Endothelial cell of umbilical vein (primary cell): ENCODE data around the gene DUOX2. TPM values are rescaled to one million over a fixed set of nuclear protein-coding genes. Genes with fewer than 3 reads are reported as not detected.

ENCODE experiments used
- BruUV-seq: library from RNA; stranded (reverse); fragments of 400-500 nt; replicated peaks from 2 replicates; lab custom pipeline; 2021; lab: Mats Ljungman, UMichigan
- CTCF ChIA-PET: fragments of 300-600, 350-600 bp; sonication (Branson Sonifier 250); formaldehyde crosslinking; loops from one replicate; lab custom pipeline; 2021; ENCODE audit warnings: antibody characterized with exemption, inconsistent platforms; lab: Charles Lee
- POLR2A ChIA-PET: fragments of 300-600, 350-600 bp; sonication (Branson Sonifier 250); formaldehyde crosslinking; loops from one replicate; lab custom pipeline; 2021; ENCODE audit warnings: antibody characterized with exemption, inconsistent platforms; lab: Charles Lee
- DNase-seq: peaks from one replicate; pipeline ENCODE4 v3.0.0-alpha.2; 2011; ENCODE audit warnings: low read depth, low spot score
- FAIRE-seq: peaks from 2 replicates; lab custom pipeline; 2011; peaks lifted over from hg19 to GRCh38; lab: Jason Lieb, UNC
- H2AFZ ChIP-seq: 2 replicates; pipeline ENCODE4 v1.6.0; 2012; ENCODE audit warnings: low read depth, low read length, control low read depth, inconsistent platforms
- H3K27ac ChIP-seq: 2 replicates; pipeline ENCODE4 v1.5.1; 2011; ENCODE audit warnings: low read depth, mild to moderate bottlenecking, control low read depth, low read length, moderate library complexity; ENCODE audit not compliant: insufficient read depth
- H3K27me3 ChIP-seq, 2 experiments: 2 replicates each; pipeline versions ENCODE4 v1.6.0 to v1.6.1; 2011; ENCODE audit warnings: low read length in 2 of 2, mixed read lengths in 1 of 2; ENCODE audit not compliant: control insufficient read depth in 2 of 2, insufficient read depth in 2 of 2
- H3K36me3 ChIP-seq, 2 experiments: 2 replicates in 1 of 2; 3 replicates in 1 of 2; pipeline ENCODE4 v1.5.1; 2011; ENCODE audit warnings: low read length in 2 of 2, mild to moderate bottlenecking in 1 of 2, moderate library complexity in 1 of 2; ENCODE audit not compliant: control insufficient read depth in 2 of 2, insufficient read depth in 2 of 2; ENCODE audit errors: extremely low read depth in 1 of 2
- H3K4me1 ChIP-seq: 3 replicates; pipeline ENCODE4 v1.5.1; 2011; ENCODE audit warnings: mild to moderate bottlenecking, low read length; ENCODE audit not compliant: control insufficient read depth, insufficient read depth; ENCODE audit errors: extremely low read depth
- H3K4me2 ChIP-seq: 2 replicates; pipeline ENCODE4 v1.6.1; 2011; ENCODE audit warnings: low read length, control low read depth, mixed read lengths; ENCODE audit not compliant: insufficient read depth
- H3K4me3 ChIP-seq, 3 experiments: fragments of 200-600 bp in 1 of 3; sonication (generic), shearing (Covaris generic) in 1 of 3; replicated peaks in 1 of 3; 2 replicates each; pipeline ENCODE4 v1.5.1; 2011 to 2016; ENCODE audit warnings: control low read depth in 3 of 3, low read length in 3 of 3, mild to moderate bottlenecking in 2 of 3, inconsistent platforms in 1 of 3, low read depth in 1 of 3, moderate library complexity in 1 of 3; ENCODE audit not compliant: insufficient read depth in 1 of 3
- H3K79me2 ChIP-seq: 2 replicates; pipeline ENCODE4 v1.6.0; 2012; ENCODE audit warnings: low read length, inconsistent platforms; ENCODE audit not compliant: control insufficient read depth, insufficient read depth
- H3K9ac ChIP-seq: replicated peaks from 2 replicates; pipeline ENCODE3; 2011; ENCODE audit warnings: low read length, control low read depth; ENCODE audit not compliant: insufficient read depth; ENCODE audit errors: extremely low read depth
- H3K9me1 ChIP-seq: replicated peaks from 3 replicates; pipeline ENCODE4 v1.6.0; 2011; ENCODE audit warnings: mild to moderate bottlenecking, low read length; ENCODE audit not compliant: control insufficient read depth, insufficient read depth; ENCODE audit errors: extremely low read depth
- H3K9me3 ChIP-seq: replicated peaks from 2 replicates; pipeline ENCODE4 v1.5.1; 2012; ENCODE audit warnings: low read length, inconsistent platforms; ENCODE audit not compliant: control insufficient read depth, insufficient read depth
- H4K20me1 ChIP-seq: replicated peaks from 2 replicates; pipeline ENCODE3; 2011; ENCODE audit warnings: mild to moderate bottlenecking, low read length; ENCODE audit not compliant: control insufficient read depth, insufficient read depth; ENCODE audit errors: extremely low read depth
- EZH2 ChIP-seq: IDR thresholded peaks from 2 replicates; pipeline ENCODE4 v1.6.1; 2012; ENCODE audit warnings: borderline replicate concordance, low read depth, mild to moderate bottlenecking, moderate library complexity, low read length, inconsistent platforms; ENCODE audit not compliant: severe bottlenecking
- FOS ChIP-seq: IDR thresholded peaks from 2 replicates; pipeline ENCODE4 v1.6.1; 2011; ENCODE audit warnings: mild to moderate bottlenecking, low read length, moderate library complexity, borderline replicate concordance; ENCODE audit not compliant: insufficient read depth
- dilution Hi-C: fragments of 300-500 bp; cut with MboI; formaldehyde crosslinking; loops from one replicate; pipeline ENCODE4 v1.15.0; 2019; ENCODE audit warnings: low sequenced_read_pairs; ENCODE audit not compliant: extremely low pct_ligation_motif_present
- intact Hi-C: fragments of 100-400 bp; cut with micrococcal nuclease; formaldehyde crosslinking; loops from one replicate; pipeline ENCODE4 v1.10.0; 2022
- polyA plus RNA-seq, 4 experiments: library from polyadenylated mRNA; depleted of rRNA in 3 of 4; stranded (reverse) in 3 of 4; unstranded in 1 of 4; fragments of >200 nt; gene quantifications; 2 replicates each; pipeline versions ENCODE4 v1.2.1 to v1.2.3, GENCODE V29; 2011 to 2012; ENCODE audit warnings: missing spikeins in 1 of 4
- total RNA-seq: library from RNA; stranded (reverse); gene quantifications from 2 replicates; pipeline ENCODE4 v1.2.3, GENCODE V29; 2021
- TF ChIP-seq, protein P1 (sequence below), 2 donors: IDR thresholded peaks; 1 replicate in 1 of 2; 2 replicates in 1 of 2; pipeline ENCODE4 v1.5.1; 2011; ENCODE audit warnings: low read length in 2 of 2, mild to moderate bottlenecking in 2 of 2, moderate library complexity in 2 of 2, control low read depth in 1 of 2, inconsistent platforms in 1 of 2, low read depth in 1 of 2; ENCODE audit not compliant: insufficient read depth in 1 of 2; ENCODE audit errors: extremely low read depth in 1 of 2
- TF ChIP-seq, protein P2 (sequence below): IDR thresholded peaks from 2 replicates; pipeline ENCODE4 v1.6.1; 2011; ENCODE audit not compliant: insufficient read depth, insufficient read length

DUOX2 gene
- total and polyA plus RNA-seq, 2 donors (not counting 3 experiments of a cell fraction or from before 2014, with no cell fraction given) = 0.01 TPM; not detected in 1

DNA sequence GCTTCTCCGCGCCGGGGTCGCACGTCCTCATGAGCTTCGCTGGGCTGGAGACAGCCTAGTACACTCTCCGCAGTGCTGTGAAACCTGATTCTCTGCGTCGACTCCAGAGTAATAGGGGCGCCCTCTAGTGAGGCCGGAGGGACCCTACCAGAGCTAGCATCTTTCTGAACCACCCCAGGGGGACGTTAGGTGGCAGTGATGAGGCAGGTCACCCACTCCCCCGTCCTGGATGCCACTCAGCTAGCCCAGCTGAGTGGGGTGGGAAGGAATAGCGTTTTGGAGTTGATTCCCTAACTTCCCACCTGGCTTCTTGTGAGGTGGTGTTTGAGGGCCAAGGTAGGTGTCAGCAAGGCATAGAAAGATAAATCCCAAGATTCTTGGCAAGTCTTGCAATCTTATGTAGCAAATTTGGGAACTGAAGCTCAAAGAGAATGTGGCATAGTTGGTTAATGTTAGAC is 4.2 kb upstream of the DUOX2 start:
- DNase-seq (peak; percentile 92), FAIRE-seq (peak; percentile 95)
- H2AFZ ChIP-seq = no peak overlapping the region
- peaks cover 10% of the 10 kb centered on the region for H3K4me1 ChIP-seq
- H3K9me3 ChIP-seq = no peaks in the 10 kb centered on the region
- no peak overlapping the region for H3K9ac ChIP-seq
- peaks cover 46 to 47% of the 10 kb centered on the region in 2 experiments for H3K27me3 ChIP-seq
- no peaks in the 10 kb centered on the region for H3K79me2 ChIP-seq
- no peak overlapping the region for H3K27ac ChIP-seq
- no peaks in the 10 kb centered on the region for H4K20me1 ChIP-seq
- dilution Hi-C loops (no loop called here), intact Hi-C loops (loop anchor here (2.0 to 5.0 kb wide), 4 partner anchors 81 to 266 kb away; no protein-coding TSS in a partner anchor)
- ChIA-PET CTCF (interaction anchor here (0.5 to 2.4 kb wide), 43 partner anchors 9 to 542 kb away, joined by 3 to 45 read pairs (median 5); partner anchors contain the start of genes DUOX1, DUOXA1, GATM and SHF), POLR2A (no interaction called here)
- no peaks in the 10 kb centered on the region for H3K9me1 ChIP-seq
- H3K4me3 ChIP-seq = peak overlapping the region in 1 of 3 experiments; percentile 22
- H3K36me3 ChIP-seq = no peaks in the 10 kb centered on the region
- BruUV-seq = no TSS peak
- H3K4me2 ChIP-seq = peak overlapping the region; percentile 27
- TF ChIP-seq, protein P1, sequence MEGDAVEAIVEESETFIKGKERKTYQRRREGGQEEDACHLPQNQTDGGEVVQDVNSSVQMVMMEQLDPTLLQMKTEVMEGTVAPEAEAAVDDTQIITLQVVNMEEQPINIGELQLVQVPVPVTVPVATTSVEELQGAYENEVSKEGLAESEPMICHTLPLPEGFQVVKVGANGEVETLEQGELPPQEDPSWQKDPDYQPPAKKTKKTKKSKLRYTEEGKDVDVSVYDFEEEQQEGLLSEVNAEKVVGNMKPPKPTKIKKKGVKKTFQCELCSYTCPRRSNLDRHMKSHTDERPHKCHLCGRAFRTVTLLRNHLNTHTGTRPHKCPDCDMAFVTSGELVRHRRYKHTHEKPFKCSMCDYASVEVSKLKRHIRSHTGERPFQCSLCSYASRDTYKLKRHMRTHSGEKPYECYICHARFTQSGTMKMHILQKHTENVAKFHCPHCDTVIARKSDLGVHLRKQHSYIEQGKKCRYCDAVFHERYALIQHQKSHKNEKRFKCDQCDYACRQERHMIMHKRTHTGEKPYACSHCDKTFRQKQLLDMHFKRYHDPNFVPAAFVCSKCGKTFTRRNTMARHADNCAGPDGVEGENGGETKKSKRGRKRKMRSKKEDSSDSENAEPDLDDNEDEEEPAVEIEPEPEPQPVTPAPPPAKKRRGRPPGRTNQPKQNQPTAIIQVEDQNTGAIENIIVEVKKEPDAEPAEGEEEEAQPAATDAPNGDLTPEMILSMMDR (IDR thresholded peaks at IDR 0.05; ENCODE audit: extremely low read depth in 1 of 2, insufficient read depth in 1 of 2, low read depth in 1 of 2, low read length in 2 of 2) = peak; percentile 100
- no peak for TF ChIP-seq FOS

DNA sequence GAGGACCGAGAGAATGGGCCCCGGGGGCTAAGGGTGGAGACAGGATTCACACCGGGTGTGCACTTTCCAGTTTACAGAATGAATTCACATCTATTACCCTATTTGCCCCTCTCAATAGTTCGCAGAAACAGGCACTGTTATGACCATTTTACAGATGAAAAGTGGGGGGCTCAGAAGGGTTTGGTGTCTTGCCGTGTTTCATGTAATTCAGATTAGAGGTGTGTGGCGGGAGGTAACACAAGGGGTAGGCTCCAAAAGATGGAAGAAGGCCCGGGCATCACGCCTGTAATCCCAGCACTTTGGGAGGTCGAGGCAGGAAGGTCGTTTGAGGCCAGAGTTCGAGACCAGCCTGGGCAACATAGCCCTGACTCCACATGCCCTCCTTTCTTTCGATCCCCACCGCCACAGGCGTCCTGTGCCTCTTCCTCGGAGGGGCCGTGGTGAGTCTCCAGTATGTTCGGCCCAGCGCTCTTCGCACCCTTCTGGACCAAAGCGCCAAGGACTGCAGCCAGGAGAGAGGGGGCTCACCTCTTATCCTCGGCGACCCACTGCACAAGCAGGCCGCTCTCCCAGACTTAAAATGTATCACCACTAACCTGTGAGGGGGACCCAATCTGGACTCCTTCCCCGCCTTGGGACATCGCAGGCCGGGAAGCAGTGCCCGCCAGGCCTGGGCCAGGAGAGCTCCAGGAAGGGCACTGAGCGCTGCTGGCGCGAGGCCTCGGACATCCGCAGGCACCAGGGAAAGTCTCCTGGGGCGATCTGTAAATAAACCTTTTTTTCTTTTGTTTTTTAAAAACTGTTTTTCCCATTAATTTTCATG is 3.5 kb upstream of the DUOX2 start:
- peaks cover 52 to 53% of the 10 kb centered on the region in 2 experiments for H3K27me3 ChIP-seq
- no peaks in the 10 kb centered on the region for H4K20me1 ChIP-seq
- ChIA-PET POLR2A (no interaction called here), CTCF (interaction anchor here (0.7 to 2.4 kb wide), 40 partner anchors 8 to 542 kb away, joined by 3 to 45 read pairs (median 6); partner anchors contain the start of genes DUOX1, DUOXA1, GATM and SHF)
- no peak overlapping the region for H3K9ac ChIP-seq
- no peaks in the 10 kb centered on the region for H3K9me3 ChIP-seq
- H3K4me2 ChIP-seq = peak overlapping the region; percentile 27
- intact Hi-C loops = loop anchor here (2.0 to 5.0 kb wide), 4 partner anchors 80 to 265 kb away; no protein-coding TSS in a partner anchor
- no peaks in the 10 kb centered on the region for H3K9me1 ChIP-seq
- peak overlapping the region in 1 of 3 experiments; percentile 22 for H3K4me3 ChIP-seq
- no peaks in the 10 kb centered on the region for H3K36me3 ChIP-seq
- no peak overlapping the region for H3K27ac ChIP-seq
- no TSS peak for BruUV-seq
- no peak overlapping the region for H2AFZ ChIP-seq
- H3K79me2 ChIP-seq = no peaks in the 10 kb centered on the region
- TF ChIP-seq, protein P2, sequence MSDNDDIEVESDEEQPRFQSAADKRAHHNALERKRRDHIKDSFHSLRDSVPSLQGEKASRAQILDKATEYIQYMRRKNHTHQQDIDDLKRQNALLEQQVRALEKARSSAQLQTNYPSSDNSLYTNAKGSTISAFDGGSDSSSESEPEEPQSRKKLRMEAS = no peak
- TF ChIP-seq EZH2 = peak; percentile 7
- peaks cover 10% of the 10 kb centered on the region for H3K4me1 ChIP-seq
- DNase-seq (no peak), FAIRE-seq (no peak)
- dilution Hi-C loops = no loop called here
